HG03135 (cell line): ENCODE data around the gene KSR1.
A peak's percentile ranks its signal among the peaks of the same experiment; 100 is the strongest.

ENCODE experiments used
- ATAC-seq: cut with Tn5 transposase; IDR thresholded peaks from one replicate; pipeline ENCODE4 v1.9.1; 2021; ENCODE audit warnings: mild to moderate bottlenecking, moderate library complexity; ENCODE audit not compliant: unreplicated experiment

KSR1 gene

DNA sequence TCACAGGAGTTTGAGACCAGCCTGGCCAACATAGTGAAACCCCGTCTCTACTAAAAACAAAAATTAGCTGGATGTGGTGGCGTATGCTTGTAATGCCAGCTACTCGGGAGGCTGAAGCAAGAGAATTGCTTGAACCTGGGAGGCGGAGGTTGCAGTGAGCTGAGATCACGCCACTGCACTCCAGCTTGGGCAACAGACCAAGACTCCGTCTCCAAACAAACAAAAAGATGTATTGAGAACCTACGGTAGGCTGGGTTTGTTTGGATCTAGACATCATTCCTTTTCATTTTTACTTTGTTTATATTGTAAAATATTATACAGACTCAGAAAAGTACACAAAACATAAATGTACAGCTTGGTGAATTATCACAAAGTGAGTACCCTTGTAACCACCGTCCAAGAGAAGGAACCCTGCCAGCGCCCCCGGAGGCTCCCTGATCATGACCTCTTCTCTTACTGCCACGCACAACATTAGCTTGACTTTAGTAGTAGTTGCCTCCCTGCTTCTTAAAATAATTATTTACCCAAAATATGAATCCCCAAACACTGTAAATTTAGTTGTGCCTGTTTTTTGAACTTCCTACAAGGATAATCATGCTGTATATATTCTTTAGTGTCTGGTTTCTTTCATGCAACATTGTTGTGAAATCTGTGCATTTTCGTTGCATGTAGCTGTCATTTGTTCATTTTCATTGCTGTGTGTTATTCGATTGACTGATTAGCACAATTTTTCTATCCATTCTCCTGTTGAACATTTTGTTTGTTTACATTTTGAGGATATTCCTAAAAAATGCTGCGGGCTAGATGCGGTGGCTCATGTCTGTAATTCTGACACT is 56.5 kb downstream of the KSR1 start:
- ATAC-seq = no peak

DNA sequence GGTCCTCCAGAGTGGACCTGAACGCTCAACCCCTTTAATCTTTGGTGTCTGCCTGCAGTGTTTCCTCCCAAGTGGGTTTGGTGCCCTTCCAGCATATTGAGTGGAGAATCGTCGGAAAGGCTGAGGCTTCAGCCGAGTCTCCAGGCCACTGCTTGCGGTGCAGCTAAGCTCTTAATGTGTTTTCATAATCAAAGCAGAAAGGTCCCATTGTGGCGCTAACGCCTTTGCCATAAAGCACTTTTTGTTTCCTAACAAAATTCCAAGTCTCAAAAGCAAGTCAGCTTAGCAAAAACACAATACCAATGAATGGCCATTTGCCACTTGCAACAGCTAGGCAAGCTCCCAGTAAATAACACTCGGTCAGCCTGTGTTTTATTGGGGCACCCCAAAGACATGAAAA is 57.6 kb downstream of the KSR1 start:
- ATAC-seq = no peak

DNA sequence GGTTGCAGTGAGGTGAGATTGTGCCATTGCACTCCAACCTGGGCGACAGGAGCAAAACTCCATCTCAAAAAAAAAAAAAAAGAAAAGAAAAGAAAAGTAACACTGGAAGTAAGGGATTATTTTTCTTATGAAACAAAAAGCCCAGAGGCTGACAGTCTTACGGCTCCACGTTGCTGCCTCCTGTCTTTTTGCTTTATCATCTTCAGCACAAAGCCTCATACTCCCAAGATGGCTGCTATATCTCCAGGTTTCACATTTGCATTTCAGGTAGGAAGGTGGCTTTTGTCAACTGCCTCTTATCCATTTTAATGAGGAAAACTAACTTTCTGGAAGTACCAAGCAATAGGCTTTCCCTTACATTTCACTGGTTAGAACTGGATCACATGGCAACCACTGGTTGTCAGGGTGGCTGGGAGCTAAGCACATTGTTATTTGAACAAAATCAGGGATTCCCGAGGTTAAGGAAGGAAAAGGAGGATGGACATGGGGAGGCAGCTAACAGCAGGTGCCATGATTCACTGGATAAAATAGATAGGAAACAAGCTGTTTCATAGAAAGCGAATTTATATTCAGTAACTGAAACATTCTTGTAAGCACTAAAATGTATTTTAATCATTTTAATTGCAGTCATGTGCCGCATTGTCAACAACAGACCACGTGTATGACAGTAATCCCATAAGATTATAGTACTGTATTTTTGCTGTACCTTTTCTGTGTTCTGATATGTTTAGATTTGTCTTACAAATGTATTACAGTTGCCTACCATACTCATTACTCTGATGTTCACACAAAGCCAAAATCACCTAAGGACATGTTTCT is 58.6 kb downstream of the KSR1 start:
- ATAC-seq = no peak

DNA sequence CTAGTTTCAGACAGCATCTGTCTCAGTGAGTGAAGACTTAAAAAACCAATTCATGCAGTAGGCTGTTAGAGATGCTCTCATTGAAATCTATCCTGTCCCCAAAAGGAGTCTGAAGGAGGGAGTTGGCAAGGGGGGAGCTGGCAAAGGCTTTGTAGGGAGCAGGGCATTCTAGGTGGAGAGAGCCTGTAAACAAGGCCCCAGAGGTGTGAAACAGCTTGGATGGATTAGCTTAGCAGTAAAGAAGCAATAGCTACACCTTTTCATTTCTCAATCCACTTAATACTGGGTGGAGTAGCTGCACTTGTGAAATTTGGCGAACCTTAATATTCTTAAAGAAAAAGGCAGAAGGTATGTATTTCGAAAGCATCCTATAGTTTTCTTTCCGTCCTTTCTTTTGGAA is 61.8 kb downstream of the KSR1 start:
- no peak for ATAC-seq

DNA sequence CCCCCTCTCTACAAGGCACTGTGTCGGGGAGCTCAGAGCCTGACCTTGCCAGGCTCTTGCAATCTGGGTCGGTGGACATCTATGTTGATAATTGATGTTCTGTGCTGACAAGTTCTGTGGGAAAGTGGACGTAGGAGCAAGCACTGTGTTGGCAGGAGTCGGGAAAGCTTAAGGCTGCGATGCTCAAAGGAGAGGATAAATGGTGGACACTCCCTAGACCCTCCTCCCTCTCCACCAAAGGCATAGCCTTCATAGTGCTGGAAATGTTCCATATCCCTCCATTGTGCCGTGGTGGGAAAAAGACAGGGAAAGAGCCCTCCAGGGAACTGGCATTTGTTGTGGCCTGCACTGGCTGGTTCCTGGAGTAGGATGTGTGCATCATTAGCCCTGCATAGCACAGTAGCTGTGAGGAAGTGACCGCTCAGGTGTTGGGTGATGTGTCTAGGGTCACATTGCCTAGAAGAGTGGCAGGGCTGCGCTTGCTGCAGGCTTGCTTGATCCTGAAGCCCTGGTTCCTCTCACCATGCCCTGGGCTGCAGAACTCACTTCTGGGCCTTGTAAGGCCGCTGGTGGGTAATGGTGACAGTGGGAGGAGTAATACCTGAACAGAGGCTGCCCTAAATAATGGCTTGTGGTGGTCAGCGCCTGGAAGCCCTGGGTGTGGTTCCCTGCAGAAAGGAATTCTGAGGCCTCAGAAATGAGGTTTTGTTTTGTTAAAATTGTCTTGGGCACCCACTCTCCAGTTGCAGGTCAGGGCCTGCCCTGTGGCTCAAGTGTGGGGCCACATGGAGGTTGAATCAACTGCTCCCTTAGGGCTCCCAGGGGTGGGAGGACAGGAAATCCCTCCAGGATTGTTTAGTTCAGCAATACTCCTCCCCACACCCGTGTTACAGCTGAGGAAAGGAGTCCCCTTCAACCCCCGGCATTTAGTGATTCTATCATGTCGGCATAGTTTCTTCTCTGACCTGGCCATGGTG is 62.6 kb downstream of the KSR1 start:
- ATAC-seq = no peak

DNA sequence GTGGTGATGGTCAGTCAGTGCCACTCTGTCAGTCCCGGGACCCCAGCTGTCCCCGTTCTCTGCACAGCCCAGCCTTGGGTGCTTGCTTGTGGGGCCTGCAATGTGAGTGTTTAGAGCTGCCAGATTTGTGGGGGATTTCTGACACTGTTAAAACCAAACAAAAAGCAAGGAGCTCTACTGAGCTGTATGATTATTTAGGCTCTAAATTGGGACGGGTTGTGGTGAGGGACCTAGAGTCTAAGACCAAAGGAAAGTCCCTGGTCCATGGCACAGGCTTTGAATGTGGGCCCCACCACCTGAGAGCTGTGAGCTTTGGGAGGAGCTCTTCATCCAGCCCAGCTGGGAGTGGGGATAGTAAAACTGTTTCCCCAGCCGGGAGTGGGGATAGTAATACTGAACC is 63.3 kb downstream of the KSR1 start:
- no peak for ATAC-seq

DNA sequence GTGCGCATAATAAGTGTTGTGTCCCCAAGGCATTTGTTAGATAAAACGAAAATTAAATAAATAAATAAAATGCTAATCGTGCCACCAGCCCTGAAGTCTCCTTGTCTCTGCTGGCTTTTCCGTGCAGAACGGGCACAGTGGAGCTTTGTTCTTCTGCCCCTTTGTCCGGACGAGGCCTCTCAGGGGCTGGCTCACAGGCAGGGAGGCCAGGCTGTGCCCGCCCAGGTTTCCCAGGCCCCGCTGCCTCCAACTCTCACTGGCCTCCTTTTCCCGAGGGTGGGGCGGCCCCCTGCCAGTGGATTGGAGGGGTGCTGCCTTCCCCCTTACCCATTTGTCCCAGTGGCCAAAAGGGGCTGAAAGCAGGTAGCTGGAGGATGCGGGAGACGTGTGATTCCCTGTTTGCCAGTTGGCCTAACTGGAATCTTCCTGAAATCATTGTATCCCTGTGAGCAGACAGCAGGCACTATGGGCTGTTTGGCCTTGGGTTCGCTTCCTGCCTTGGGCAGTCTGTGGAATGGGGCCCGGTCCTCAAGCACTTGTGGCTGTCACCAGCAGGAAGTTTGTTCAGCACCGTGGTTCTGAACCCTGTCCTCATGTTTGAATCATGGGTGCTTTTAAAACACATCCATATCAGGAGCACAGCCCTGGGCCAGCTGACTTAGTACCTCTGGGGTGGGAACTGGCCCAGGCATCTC is 64.4 kb downstream of the KSR1 start:
- ATAC-seq = no peak

DNA sequence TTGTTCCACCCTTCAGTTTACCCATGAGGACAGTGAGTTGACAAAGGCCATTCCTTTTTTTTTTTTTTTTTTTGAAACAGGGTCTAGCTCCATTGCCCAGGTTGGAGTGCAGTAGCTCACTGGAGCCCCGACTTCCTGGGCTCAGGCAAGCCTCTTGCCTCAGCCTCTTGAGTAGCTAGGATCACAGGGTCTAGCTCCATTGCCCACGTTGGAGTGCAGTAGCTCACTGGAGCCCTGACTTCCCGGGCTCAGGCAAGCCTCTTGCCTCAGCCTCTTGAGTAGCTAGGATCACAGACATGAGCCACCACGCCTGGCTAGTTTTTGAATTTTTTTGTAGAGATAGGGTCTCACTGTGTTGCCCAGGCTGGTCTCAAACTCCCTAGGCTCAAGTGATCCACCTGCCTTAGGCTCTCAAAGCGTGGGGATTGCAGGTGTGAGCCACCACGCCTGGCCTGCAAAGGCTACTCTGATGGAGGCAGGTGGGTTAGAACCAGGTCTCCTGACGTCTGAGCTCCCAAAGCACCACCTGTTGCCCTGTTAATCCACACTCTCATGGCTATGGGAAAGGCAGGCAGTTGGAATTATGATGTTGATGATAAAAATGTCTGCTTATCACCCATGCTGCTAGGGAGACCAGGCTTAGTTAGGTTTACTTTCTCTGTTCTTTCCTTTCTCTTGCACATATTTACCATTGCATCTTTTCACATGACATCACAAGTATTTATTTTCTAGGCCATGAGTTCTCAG is 65.2 kb downstream of the KSR1 start:
- no peak for ATAC-seq

DNA sequence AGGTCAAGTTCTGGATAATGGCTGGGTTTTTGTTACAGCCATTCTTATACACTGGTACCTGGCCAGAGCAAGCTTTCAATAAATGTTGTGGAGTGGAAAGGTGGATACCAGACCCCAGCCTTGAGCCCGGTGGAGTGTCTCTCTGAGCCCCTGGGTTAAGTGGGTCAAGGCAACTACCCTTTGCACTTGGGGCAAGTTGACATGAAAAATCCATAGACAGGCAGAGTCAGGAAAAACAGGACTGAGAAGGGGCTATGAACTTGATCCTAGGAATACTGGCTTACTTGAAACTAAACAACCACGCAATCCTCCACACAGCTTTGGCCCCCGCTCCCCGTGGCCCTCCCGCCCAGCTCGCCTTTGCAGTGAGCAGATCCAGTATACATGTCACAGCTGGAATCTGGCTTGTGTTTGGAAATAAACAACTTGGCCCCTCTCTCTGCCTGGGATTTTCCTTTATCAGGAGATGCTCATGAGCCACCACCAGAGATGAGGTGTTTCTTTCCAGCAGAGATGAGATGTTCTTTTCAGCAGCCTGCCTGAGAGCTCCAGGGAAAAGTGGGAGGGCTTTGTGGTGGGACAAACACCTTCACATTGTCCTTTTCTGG is 65.9 kb downstream of the KSR1 start:
- no peak for ATAC-seq

DNA sequence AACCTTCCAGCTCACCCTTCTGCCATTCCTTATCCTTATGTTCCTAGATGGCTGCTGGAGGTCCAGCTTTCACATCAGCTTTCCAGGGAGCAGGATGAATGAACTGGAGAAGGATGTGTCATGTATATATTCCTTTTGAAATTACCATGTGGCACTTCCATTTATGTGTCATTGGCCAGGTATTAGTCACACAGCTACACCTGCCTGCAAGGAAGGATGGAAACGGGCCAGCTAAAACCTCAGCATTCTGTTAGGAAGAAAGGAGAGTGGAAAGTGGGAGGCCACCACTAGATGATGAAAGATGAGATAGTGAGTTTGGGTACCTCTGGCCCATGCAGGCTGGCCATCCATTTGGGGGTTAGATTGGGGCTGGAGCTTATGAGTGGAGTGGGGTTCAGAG is 67.5 kb downstream of the KSR1 start:
- no peak for ATAC-seq

DNA sequence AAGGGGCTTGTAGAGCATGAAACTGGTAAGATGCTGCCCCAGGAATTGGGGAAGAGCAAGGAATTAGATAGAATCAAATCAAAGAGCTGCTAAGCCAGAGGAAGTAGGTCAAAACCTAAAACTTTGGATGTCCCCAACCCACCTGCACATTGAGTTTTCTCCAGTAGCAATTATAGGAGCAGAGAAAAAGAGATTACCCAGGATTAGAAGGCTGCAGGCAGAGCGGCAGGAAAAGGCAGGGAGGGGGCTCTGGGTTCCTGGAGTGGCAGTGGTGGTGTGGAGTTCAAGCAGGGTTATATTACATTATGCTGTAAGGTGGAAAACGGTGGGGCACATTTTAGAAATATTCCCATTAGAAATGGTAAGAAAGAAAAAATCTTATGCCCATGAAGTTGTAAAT is 68.3 kb downstream of the KSR1 start:
- ATAC-seq = no peak

DNA sequence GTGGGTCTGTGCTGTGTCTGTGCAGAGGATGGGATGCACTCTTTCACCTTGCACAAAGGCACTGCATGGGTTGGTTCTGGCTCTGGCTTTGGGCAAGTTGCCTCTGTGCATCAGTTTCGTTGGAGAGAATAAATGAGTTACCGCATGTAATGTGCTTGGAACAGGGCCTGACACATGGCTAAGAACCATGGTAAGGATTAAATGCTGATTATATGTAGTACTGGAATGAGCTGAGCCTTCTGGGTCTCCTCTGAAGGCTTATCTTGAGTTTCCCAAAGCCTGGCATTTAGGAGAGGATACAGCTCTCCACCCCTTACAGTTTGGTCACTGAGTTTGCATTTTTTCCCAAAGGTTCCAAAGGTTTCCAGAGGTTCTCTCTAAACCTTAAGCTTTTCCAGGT is 69.1 kb downstream of the KSR1 start:
- no peak for ATAC-seq

DNA sequence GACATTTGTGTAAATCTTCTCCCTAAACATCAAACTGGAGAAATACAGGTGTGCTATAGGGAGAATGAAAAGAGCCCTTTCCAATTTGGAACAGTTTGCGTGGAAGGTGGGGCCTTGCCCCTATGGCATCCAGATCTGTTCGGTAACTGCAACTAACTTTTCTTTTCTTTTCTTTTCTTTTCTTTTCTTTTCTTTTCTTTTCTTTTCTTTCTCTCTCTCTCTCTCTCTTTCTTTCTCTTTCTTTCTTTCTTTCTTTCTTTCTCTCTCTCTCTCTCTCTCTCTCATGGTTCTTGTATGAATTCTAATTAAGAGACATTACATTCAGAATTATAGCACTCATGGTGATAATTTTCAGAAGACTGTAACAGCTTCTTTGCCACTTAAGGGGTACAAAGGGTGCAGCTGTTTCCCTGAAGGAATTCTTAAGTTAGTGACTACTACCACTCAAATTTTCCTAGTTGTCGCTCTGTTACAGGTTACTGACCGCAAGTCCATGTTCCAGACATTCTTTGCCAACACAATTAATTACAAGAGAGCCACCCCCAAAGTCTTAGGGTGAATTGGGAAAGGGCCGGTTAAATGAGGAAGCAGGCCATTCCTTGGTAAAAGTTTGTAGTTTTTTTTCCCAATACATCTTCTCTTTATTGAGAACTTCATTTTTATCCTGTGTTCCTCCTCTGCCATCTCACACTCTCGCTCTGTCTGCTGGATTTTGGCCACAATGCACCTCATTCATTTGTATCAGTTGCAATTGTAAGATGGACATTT is 69.8 kb downstream of the KSR1 start:
- ATAC-seq = no peak

DNA sequence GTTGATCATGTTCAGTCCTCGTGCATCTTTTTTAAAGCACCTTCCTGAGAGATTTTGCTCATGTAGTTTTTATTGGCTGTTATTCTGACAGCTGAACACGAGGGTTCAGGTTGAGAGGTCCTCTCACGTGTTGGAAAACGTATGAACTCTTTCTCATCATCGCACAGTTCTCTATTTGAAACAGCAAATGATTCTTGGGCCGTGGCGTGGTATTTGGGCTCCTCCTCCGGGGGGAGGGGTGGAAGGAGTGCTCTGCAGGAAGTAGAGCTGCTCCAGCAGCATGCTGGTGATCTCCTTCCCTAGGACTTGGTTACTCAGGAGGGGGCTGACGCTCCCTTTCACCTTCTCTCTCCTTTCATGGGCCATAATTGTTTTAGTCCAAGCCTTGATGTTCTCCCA is 70.4 kb downstream of the KSR1 start:
- peak; percentile 65 for ATAC-seq

DNA sequence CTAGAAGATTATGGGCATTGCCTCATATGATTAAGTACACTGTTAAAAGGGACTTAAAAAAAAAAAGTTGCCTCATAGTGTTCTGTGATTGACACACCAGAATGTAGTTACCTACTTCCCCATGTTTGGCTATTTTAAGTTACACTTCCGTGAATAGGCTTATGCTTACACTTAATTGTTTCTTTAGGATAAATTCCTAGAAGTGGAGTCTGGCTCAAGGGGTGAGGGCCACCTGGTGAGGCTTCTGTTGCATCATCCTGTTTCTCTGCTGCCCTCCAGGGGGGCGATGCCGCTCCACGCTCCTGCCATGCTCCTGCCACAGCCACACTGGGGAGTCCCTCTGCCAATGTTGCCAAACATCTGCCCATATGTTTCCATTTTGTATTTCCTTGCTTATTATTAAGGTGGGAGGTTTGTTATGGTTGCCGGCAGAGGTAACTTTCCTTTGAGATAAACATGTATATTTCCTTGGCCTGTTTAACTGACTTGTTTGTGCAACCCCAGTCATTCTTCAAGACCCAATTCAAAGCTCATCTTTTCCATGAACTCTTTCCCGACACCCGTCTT is 73.1 kb downstream of the KSR1 start:
- no peak for ATAC-seq

DNA sequence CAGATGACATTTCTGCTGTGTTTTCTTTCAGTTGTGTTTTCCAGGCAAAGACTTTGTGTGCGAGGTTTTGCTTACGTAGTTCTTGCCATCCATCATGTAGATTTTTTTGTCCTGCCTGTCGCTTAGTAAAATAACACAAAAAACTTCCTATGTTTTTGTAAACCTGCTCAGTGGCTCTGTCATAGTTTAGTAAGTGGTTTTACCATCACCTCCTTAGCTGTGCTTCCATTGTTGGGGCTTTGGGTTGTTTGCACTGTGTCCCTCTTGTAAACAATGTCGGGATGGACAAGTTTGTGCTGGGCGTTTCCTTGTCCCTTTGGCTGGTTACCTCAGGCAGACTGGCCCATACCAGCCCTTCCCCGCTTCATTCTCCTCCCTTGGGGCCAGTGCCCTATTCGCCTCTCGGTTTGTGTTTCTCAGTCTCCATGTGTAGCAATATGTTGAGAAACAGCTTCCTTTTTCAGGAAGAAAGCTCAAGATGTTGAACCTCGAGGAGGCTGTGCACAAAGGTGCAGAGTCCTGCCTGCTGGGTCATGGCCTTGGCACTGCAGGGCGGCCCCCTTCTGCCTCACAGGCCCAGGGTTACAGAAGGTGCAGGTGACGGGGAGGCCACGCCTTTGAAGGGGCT is 74.6 kb downstream of the KSR1 start:
- no peak for ATAC-seq

DNA sequence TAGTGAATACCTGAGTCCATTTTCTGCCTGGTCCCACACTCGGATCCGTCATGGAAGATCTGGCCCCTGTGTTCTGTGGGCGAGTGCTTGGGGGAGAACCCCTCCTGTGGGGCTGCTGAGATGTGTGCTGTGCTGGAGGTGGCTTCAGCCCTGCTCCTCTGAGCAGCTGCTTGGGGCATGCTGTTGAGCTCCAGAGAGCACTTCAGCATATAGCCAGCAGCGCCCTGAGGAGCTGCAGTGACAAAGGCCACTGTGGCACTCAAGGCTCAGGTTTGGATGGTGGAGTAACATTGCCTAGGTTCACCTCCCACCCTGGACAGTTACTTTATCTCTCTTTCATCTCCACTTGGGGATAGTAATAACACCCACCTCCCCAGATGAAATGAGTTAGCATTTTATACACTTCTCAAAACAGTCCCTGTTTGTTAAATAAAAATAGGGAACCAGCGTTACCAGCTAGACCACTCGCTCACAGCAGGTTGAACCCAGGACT is 75.3 kb downstream of the KSR1 start:
- ATAC-seq = no peak
